RWPE2 (cell line): ENCODE results near the gene ABCC1.

Source experiments
- ATAC-seq: fragments of 200-7000 bp; cut with Tn5 transposase; 3 replicates; pipeline ENCODE4 v1.9.1; 2021; ENCODE audit warnings: low read depth
- DNase-seq: peaks from one replicate; pipeline ENCODE4 v3.0.0-alpha.2; 2020; ENCODE audit warnings: low spot score
- H3K27ac ChIP-seq: fragments of 450-650 bp; 2 replicates; pipeline ENCODE4 v1.5.1; 2017; ENCODE audit warnings: mild to moderate bottlenecking; ENCODE audit not compliant: poor library complexity, severe bottlenecking
- H3K27me3 ChIP-seq: fragments of 250-450 bp; sonication (Bioruptor Pico); 2 replicates; pipeline ENCODE4 v1.5.1; 2021; ENCODE audit warnings: mild to moderate bottlenecking, moderate library complexity; ENCODE audit not compliant: insufficient read depth, poor library complexity, severe bottlenecking
- H3K36me3 ChIP-seq: fragments of 250-450 bp; sonication (Bioruptor Pico); 2 replicates; pipeline ENCODE4 v1.5.1; 2020; ENCODE audit warnings: low read depth, mild to moderate bottlenecking, moderate library complexity
- H3K4me1 ChIP-seq: fragments of 250-450 bp; sonication (Bioruptor Pico); 2 replicates; pipeline ENCODE4 v1.5.1; 2021; ENCODE audit warnings: mild to moderate bottlenecking, moderate library complexity; ENCODE audit not compliant: insufficient read depth, poor library complexity, severe bottlenecking
- H3K4me3 ChIP-seq: fragments of 250-450 bp; sonication (Bioruptor Pico); 2 replicates; pipeline ENCODE4 v1.5.1; 2021; ENCODE audit warnings: mild to moderate bottlenecking, moderate library complexity; ENCODE audit not compliant: severe bottlenecking
- H3K9me3 ChIP-seq: fragments of 250-450 bp; sonication (Bioruptor Pico); 2 replicates; pipeline ENCODE4 v1.5.1; 2021; ENCODE audit warnings: mild to moderate bottlenecking, moderate library complexity; ENCODE audit not compliant: severe bottlenecking
- CTCF ChIP-seq: fragments of 450-650 bp; IDR thresholded peaks from one replicate; pipeline ENCODE4 v1.5.1; 2017; ENCODE audit warnings: mild to moderate bottlenecking, moderate library complexity; ENCODE audit not compliant: poor library complexity, severe bottlenecking

Gene ABCC1

GRCh38 chr16:15949210-15950160 lies at the start of gene ABCC1:
ABCC1 (plus strand) TSS chr16:15949616; CDS start chr16:15949752, 136 bp downstream.
- Histone ChIP-seq H3K4me3 (peak within 1 kb of the TSS; percentile 91), H3K27me3 (no peaks in the 10 kb centered on the region), H3K27ac (peak within 1 kb of the TSS; percentile 79), H3K36me3 (peaks cover 5% of the 10 kb centered on the region; the same call in 1 of the 2 replicates), H3K9me3 (no peaks in the 10 kb centered on the region), H3K4me1 (peaks cover 13% of the 10 kb centered on the region)
- TF ChIP-seq CTCF: no peak
- DNase-seq (no peak), ATAC-seq (peak; percentile 56; the same call in 2 of the 3 replicates)

- Histone ChIP-seq H3K9me3 (no peaks in the 10 kb centered on the region), H3K27ac (peak overlapping the region; percentile 80), H3K4me3 (no peak overlapping the region), H3K27me3 (no peaks in the 10 kb centered on the region), H3K36me3 (no peaks in the 10 kb centered on the region), H3K4me1 (peaks cover 26% of the 10 kb centered on the region)
- TF ChIP-seq CTCF: no peak
- DNase-seq (no peak), ATAC-seq (no peak)
These were observed 49.1 kb upstream of the ABCC1 start for GRCh38 chr16:15900357-15900756.

DNA sequence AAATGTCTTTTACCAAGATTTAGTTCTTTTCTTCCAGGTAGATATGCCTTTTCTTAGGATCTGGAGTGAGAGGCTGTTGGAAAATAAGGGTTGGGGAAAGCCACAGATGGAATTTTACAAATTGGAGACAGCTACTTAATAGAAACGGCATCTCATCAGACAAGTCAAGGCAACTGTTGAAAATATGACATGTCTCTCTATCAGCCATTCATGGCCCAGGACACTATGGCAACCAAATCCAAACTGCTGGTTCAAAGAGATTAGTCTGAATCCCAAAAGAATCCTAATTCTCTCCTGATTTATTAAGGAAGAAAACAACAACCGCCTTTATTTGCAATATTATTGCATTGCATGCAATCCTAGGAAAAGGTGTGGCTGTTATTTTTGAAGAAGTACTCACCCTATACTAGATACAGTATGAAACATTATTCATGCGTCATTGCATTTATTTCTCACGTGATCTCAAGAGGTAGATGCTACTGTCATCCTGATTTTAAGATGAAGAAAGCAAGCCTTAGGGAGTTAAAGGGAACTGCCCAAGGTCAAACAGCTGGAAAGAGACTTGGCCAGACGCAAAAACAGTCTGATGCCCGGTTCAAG lies 48.4 kb upstream of the ABCC1 start:
- no peak overlapping the region for H3K4me3 ChIP-seq
- ATAC-seq (peak; percentile 33), DNase-seq (no peak)
- peak overlapping the region; percentile 80 for H3K27ac ChIP-seq
- TF ChIP-seq CTCF: no peak
- H3K27me3 ChIP-seq: no peaks in the 10 kb centered on the region
- H3K9me3 ChIP-seq: no peaks in the 10 kb centered on the region
- peaks cover 26% of the 10 kb centered on the region for H3K4me1 ChIP-seq
- H3K36me3 ChIP-seq: no peaks in the 10 kb centered on the region

- H3K27me3 ChIP-seq: no peaks in the 10 kb centered on the region
- no peak overlapping the region for H3K27ac ChIP-seq
- TF ChIP-seq CTCF: no peak
- H3K4me3 ChIP-seq: no peak overlapping the region
- H3K4me1 ChIP-seq: peaks cover 21% of the 10 kb centered on the region
- no peak for ATAC-seq
- H3K36me3 ChIP-seq: no peaks in the 10 kb centered on the region
- no peaks in the 10 kb centered on the region for H3K9me3 ChIP-seq
- no peak for DNase-seq
These were observed 45.5 kb upstream of the ABCC1 start for GRCh38 chr16:15903960-15904359.
